NCI-H446 (cell line): Measurements from ENCODE around the gene EDIL3.
A peak's percentile ranks its signal among the peaks of the same experiment; 100 is the strongest.
"Not testable (repeated sequence)": the region's sequence is repeated elsewhere in the genome, so short reads cannot be mapped to it uniquely, and the experiment has no call there.

Source experiments
- DNase-seq, 2 experiments: peaks; one replicate each; lab custom pipeline; 2025; lab: John Stamatoyannopoulos, UW

EDIL3 gene

GRCh38 chr5:84168841-84169240 lies 215.8 kb downstream of the EDIL3 start:
- no peak for DNase-seq

- DNase-seq, result no peak
Measured at GRCh38 chr5:84163671-84164070, 221.0 kb downstream of the EDIL3 start.

- DNase-seq, result no peak
Measured at GRCh38 chr5:84162695-84163094, 222.0 kb downstream of the EDIL3 start.

GRCh38 chr5:84160650-84161049 lies 224.0 kb downstream of the EDIL3 start:
- DNase-seq, result not testable (repeated sequence)

- DNase-seq, result no peak
Measured at GRCh38 chr5:84149094-84149493, 235.6 kb downstream of the EDIL3 start.

GRCh38 chr5:84148651-84149050 lies 236.0 kb downstream of the EDIL3 start:
- DNase-seq, result no peak

- DNase-seq, result no peak
Measured at GRCh38 chr5:84137541-84137940, 247.1 kb downstream of the EDIL3 start.

GRCh38 chr5:84131372-84131771 lies 253.3 kb downstream of the EDIL3 start:
- peak in 1 of 2 experiments; percentile 44 for DNase-seq

GRCh38 chr5:84130006-84130580 lies 254.6 kb downstream of the EDIL3 start:
- no peak for DNase-seq

- DNase-seq, result no peak
Measured at GRCh38 chr5:84125216-84125615, 259.5 kb downstream of the EDIL3 start.

- DNase-seq, result no peak
Measured at GRCh38 chr5:84119252-84119651, 265.4 kb downstream of the EDIL3 start.

GRCh38 chr5:84118551-84118950 lies 266.1 kb downstream of the EDIL3 start:
- DNase-seq, result no peak

- no peak for DNase-seq
Measured at GRCh38 chr5:84115727-84116126, 269.0 kb downstream of the EDIL3 start.

GRCh38 chr5:84113246-84114105 lies 271.2 kb downstream of the EDIL3 start:
- peak; percentile 23 to 72 for DNase-seq

GRCh38 chr5:84092738-84093137 lies 291.9 kb downstream of the EDIL3 start:
- no peak for DNase-seq

GRCh38 chr5:84091127-84091799 lies 293.4 kb downstream of the EDIL3 start:
- DNase-seq, result peak in 1 of 2 experiments; percentile 28

GRCh38 chr5:84088996-84089395 lies 295.7 kb downstream of the EDIL3 start:
- peak in 1 of 2 experiments; percentile 35 for DNase-seq

- no peak for DNase-seq
Measured at GRCh38 chr5:84086511-84086910, 298.2 kb downstream of the EDIL3 start.

- no peak for DNase-seq
Measured at GRCh38 chr5:84085387-84086041, 299.2 kb downstream of the EDIL3 start.

GRCh38 chr5:84080908-84081307 lies 303.8 kb downstream of the EDIL3 start:
- no peak for DNase-seq

- no peak for DNase-seq
Measured at GRCh38 chr5:84072339-84072738, 312.3 kb downstream of the EDIL3 start.

- DNase-seq, result no peak
Measured at GRCh38 chr5:84069608-84070179, 315.0 kb downstream of the EDIL3 start.
